GM12873 (cell line): Measurements from ENCODE around the gene CHRD.

Source experiments
- CTCF ChIP-seq: IDR thresholded peaks from 2 replicates; pipeline ENCODE4 v1.5.1; 2012; ENCODE audit warnings: low read depth, mild to moderate bottlenecking, moderate library complexity, low read length, control low read depth; ENCODE audit not compliant: insufficient read depth; ENCODE audit errors: missing control alignments

CHRD gene

GRCh38 chr3:184383033-184383740, 3.3 kb downstream of the CHRD start:
- TF ChIP-seq CTCF = no peak

GRCh38 chr3:184384342-184384741, 4.5 kb downstream of the CHRD start:
- TF ChIP-seq CTCF = no peak

DNA sequence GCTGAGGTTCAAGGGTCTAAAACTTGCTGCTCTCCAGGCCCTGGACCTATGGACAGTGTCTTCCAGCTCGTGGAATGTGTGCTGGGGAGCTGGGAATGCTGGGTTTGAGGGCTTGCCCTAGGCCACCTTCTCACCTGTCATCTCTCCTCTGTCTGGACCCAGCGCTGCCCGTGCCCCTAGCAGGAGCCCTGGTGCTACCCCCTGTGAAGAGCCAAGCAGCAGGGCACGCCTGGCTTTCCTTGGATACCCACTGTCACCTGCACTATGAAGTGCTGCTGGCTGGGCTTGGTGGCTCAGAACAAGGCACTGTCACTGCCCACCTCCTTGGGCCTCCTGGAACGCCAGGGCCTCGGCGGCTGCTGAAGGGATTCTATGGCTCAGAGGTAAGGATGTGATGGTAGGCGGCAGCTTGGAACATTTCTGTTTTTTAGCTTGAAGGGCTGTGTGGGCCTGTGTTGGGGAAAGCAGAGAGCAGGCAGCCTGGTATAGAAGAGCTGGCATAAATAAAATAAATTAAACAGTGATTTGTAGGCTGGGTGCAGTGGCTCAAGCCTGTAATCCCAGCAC, 5.1 kb downstream of the CHRD start:
- no peak for TF ChIP-seq CTCF

- TF ChIP-seq CTCF = no peak
Measured at GRCh38 chr3:184386047-184386806, 6.4 kb downstream of the CHRD start.

DNA sequence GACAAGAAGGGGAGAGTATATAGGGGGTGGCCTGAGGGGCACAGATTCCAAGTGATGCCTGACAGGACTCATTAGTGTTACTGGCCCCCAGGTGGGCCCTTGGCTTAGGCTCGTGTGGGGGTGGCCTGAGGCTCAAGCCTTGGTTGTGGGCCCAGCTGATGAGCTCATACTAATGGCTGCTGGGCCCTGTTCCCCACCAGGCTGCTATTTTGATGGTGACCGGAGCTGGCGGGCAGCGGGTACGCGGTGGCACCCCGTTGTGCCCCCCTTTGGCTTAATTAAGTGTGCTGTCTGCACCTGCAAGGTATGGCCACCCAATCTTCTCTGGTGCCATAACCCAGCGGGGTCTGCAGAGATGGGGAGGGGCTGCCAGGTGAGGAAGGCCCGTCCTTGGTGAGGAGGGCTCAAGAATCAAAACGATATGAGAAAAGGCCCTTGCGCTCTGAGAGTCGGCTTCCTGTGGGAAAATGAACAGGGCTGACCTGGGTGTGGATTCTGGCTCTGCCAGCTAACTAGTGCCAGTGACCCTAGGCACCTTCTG, 7.4 kb downstream of the CHRD start:
- no peak for TF ChIP-seq CTCF

DNA sequence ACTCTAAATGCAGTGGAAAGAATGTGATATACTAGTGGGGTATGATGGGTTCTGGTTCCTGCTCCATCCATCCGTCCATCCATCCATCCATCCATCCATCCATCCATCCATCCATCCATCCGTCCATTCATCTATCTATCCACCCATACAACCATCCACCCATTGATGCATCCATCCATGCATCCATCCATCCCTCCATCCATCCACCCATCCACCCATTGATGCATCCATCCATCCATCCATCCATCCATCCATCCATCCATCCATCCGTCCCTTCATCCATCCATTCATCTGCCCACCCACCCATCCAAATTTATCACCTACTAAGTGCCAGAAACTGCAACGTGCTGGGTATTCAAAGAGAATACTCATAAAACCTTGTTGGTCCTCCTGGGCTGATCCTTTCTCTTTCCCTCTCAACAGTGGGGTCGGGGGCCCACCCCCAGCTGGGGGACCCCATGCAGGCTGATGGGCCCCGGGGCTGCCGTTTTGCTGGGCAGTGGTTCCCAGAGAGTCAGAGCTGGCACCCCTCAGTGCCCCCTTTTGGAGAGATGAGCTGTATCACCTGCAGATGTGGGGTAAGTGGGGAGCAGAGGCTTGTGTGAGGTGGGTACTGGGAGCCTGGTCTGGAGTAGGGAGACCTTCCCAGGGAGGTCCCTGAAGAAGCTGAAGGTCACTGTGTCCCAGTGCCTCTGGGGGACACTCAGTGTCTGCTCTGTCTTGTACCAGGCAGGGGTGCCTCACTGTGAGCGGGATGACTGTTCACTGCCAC, 8.5 kb downstream of the CHRD start:
- TF ChIP-seq CTCF = no peak

- no peak for TF ChIP-seq CTCF
Measured at GRCh38 chr3:184388936-184389230, 9.0 kb downstream of the CHRD start.
